HL-60 (cell line): Measurements from ENCODE around the gene SELENOO.

Experiments used
- POLR2AphosphoS5 ChIP-seq: IDR thresholded peaks from 2 replicates; pipeline ENCODE4 v1.6.1; 2012; ENCODE audit warnings: low read depth
- REST ChIP-seq: IDR thresholded peaks from 2 replicates; pipeline ENCODE4 v1.6.1; 2012; ENCODE audit warnings: low read depth; ENCODE audit not compliant: insufficient replicate concordance
- TF ChIP-seq, protein P1 (sequence below): IDR thresholded peaks from one replicate; pipeline ENCODE4 v1.5.1; 2011; ENCODE audit warnings: low read length, control low read depth, inconsistent platforms; ENCODE audit not compliant: insufficient read depth

DNA sequence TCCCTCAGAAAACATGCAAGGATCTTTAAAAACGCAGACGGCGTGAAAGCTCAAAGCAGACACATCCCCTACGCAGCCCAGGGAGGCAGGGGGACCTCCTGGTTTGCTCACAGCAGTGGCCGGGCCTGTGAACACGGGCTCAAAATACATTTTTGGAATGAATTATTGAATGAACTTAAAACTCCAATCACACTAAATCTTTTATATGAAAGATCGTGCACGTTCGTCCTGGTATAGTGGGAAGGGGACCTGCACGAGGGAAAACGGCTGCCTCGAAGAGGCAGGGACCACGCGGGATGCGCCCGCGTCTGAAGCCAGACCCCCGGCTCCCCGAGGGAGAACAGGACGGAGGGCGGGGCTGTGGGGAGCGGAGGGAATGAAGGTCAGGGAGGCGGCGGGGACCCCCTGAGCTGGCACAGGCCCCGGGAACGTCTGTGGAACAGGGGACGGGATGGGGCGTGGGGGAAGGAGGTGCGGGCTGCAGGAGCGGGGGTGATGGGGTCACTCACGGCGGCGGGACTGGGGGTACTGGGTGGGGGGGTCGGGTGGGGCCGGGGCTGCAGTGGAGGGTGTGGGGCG, 31.5 kb upstream of the SELENOO start:
- TF ChIP-seq, protein P1, sequence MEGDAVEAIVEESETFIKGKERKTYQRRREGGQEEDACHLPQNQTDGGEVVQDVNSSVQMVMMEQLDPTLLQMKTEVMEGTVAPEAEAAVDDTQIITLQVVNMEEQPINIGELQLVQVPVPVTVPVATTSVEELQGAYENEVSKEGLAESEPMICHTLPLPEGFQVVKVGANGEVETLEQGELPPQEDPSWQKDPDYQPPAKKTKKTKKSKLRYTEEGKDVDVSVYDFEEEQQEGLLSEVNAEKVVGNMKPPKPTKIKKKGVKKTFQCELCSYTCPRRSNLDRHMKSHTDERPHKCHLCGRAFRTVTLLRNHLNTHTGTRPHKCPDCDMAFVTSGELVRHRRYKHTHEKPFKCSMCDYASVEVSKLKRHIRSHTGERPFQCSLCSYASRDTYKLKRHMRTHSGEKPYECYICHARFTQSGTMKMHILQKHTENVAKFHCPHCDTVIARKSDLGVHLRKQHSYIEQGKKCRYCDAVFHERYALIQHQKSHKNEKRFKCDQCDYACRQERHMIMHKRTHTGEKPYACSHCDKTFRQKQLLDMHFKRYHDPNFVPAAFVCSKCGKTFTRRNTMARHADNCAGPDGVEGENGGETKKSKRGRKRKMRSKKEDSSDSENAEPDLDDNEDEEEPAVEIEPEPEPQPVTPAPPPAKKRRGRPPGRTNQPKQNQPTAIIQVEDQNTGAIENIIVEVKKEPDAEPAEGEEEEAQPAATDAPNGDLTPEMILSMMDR: no peak
- TF ChIP-seq REST (no peak), POLR2AphosphoS5 (no peak)
